MG63 (cell line): Measurements from ENCODE around the gene TBC1D10A. TPM values are rescaled to one million over a fixed set of nuclear protein-coding genes. Genes with fewer than 3 reads are reported as not detected.

Experiments used
- DNase-seq: peaks from one replicate; pipeline ENCODE4 v3.0.0-alpha.2; 2020
- H3K27me3 ChIP-seq: fragments of 250-450 bp; sonication (Bioruptor Pico); 2 replicates; pipeline ENCODE4 v1.5.1; 2020; ENCODE audit warnings: mild to moderate bottlenecking, moderate library complexity
- H3K36me3 ChIP-seq: fragments of 250-450 bp; sonication (Bioruptor Pico); 2 replicates; pipeline ENCODE4 v1.5.1; 2020; ENCODE audit warnings: mild to moderate bottlenecking, moderate library complexity
- H3K4me3 ChIP-seq: fragments of 250-450 bp; sonication (Bioruptor Pico); 2 replicates; pipeline ENCODE4 v1.5.1; 2020; ENCODE audit warnings: mild to moderate bottlenecking, moderate library complexity
- H3K9me3 ChIP-seq: fragments of 250-450 bp; sonication (Bioruptor Pico); 2 replicates; pipeline ENCODE4 v1.5.1; 2020; ENCODE audit warnings: mild to moderate bottlenecking, moderate library complexity
- total RNA-seq: library from RNA; depleted of rRNA; stranded (reverse); fragments of >200 nt; shearing (Covaris generic); gene quantifications from 2 replicates; pipeline ENCODE4 v1.2.3, GENCODE V29; 2014; ENCODE audit warnings: low replicate concordance

Gene TBC1D10A
- total RNA-seq, 1 experiment from 2014 or later: 25.7 TPM

DNA sequence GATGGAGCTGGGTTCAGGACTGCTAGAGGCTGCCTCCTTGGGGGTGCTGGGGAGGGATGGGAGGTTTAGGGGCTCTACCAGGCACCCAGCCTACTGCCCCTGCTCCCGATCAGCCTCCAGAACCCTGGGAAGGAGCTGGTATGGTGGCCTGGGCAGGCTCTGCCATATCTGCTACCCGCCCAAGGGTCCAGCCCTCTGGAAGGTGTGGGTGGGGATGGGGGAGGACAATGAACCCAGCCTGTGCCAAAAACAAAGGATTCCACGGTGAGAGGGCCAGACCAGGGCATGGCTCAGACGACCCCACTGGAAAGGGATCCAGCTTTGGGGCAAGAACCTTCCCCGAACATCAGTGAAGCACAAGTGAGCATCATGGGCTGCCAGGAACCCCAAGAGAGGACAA is 40.4 kb downstream of the TBC1D10A start:
- H3K4me3 ChIP-seq: no peak overlapping the region
- H3K27me3 ChIP-seq: no peaks in the 10 kb centered on the region
- H3K9me3 ChIP-seq: no peaks in the 10 kb centered on the region
- H3K36me3 ChIP-seq: no peaks in the 10 kb centered on the region
- no peak for DNase-seq

DNA sequence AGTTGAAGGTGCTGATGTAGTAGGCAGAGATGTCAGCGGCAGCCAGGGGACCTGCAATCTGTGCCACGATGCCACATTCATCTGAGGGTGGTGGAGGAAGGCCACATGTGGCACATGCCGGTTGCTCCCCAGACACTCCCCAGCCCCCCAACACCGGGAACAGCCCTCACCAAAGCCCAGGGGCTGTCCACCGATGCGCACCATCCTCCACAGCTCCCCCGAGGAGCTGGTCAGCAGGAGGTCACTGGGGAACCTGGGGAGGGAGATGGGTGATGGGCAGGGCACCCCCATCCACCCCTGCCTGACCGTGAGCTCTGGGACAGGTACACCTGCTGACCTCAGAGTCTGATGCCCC is 40.9 kb downstream of the TBC1D10A start:
- no peak for DNase-seq
- no peaks in the 10 kb centered on the region for H3K9me3 ChIP-seq
- H3K36me3 ChIP-seq: no peaks in the 10 kb centered on the region
- H3K4me3 ChIP-seq: no peak overlapping the region
- H3K27me3 ChIP-seq: no peaks in the 10 kb centered on the region

DNA sequence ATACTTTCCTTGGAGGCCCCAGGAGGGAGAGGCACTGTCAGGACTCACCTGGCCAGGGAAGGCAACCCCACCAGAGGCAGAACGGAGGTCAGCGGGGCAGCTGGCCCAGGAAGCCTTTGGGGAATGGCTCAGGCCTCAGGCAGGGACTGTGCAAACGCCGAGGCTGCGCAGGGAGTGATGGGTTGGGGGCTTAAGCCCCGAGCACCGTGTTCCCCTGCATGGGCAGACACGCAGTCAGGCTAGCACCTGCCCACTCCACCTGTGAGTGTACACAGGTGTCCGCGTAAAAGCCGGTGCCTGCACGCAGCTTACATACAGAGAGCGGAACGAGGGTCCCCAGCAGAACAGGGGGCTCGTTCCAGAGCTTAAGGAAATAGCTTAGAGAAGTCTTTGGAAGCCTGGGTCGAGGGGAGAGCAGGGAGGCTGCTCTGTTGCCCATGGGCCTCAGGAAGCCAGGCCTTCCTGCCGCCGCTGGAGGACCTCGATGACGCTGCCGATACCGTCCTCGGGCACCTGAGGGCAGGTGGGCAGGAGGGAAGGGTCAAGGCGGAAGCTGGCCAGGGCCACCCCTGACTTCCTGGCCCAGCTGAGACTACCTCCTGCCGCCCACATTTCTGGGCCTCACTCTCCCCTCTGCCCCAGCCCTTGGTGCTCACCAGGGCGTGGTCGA is 41.4 kb downstream of the TBC1D10A start:
- Histone ChIP-seq H3K27me3 (no peaks in the 10 kb centered on the region), H3K4me3 (no peak overlapping the region), H3K9me3 (no peaks in the 10 kb centered on the region), H3K36me3 (no peaks in the 10 kb centered on the region)
- DNase-seq: no peak

DNA sequence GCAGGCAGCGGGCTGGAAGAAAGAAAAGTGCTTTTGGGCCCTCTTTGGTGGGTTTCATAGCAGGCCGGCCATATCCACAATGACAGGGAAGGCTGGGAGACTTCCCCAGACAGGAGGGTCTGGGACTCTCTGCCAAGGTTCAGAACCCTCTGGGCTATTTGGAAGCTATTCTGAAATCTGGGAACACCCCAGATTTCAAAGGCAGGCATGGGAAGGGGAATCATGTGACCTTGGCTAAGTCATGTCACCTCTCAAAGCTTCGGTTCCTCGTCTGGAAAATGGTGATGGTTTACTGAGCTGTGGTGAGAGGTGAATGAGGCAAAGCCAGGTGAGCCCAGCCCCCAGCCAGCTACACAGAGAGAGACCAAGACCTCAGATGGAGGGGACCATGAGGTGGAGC is 42.1 kb downstream of the TBC1D10A start:
- Histone ChIP-seq H3K27me3 (no peaks in the 10 kb centered on the region), H3K4me3 (no peak overlapping the region), H3K36me3 (no peaks in the 10 kb centered on the region), H3K9me3 (no peaks in the 10 kb centered on the region)
- no peak for DNase-seq

DNA sequence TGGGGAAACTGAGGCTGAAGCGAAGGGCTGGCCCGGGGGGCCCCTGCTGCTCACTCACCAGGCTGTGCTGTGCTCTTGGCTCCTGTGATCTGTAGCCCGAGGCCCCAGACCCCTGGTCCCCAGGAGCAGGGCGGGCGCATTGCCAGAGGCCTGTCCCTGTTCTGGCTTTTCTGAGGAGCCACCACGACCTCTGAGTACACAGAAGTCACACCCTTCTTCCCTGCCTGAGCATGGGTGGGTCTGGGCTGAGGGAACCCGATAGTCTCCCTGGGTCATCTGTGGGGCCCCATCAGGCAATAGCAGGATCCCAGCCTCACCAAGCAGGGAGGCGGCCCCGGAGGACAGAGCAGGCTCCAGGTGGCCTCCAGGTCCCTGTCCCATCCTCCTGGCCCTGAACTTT is 42.6 kb downstream of the TBC1D10A start:
- no peaks in the 10 kb centered on the region for H3K27me3 ChIP-seq
- DNase-seq: no peak
- no peak overlapping the region for H3K4me3 ChIP-seq
- H3K36me3 ChIP-seq: no peaks in the 10 kb centered on the region
- no peaks in the 10 kb centered on the region for H3K9me3 ChIP-seq

DNA sequence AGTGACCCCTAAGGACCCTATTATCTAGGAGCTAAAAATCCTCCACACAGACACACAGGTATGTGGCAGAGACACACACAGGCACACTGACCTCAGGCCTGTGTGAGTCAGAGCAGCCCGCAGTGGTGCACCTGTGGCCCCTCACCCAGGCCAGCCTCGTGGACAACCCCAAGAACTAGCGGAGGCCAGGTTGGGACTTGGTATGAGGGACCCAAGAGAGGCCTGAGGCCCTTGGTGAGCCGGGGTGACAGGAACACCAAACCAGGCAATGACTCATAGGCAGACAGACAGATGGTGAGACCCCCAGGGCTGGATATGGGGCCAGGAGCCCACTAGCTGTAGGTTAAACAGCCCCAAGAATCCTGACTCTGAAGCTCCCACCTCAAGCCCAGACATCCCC is 43.4 kb downstream of the TBC1D10A start:
- DNase-seq: no peak
- Histone ChIP-seq H3K9me3 (no peaks in the 10 kb centered on the region), H3K36me3 (no peaks in the 10 kb centered on the region), H3K27me3 (no peaks in the 10 kb centered on the region), H3K4me3 (no peak overlapping the region)

DNA sequence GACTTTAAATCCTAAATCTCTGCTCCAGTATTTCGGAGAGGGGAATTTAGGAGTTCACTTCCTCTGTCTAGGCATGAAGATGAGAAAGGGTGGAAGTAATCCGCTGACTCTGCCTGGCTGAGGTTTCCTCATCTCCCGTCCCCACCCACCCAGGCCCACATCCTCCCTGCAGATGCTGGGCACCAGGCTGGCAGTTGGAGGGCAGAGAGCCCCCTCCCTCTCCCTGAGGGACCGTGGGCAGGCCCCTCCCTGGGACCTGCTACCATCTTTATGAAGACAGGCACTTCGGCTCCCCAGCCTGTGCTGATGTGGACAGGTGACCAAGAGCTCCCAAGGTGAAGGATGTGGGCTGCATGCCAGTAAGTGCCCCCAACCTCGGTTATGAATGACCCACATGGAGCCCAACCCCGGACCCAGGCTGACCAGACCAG is 44.1 kb downstream of the TBC1D10A start:
- H3K4me3 ChIP-seq: no peak overlapping the region
- no peaks in the 10 kb centered on the region for H3K36me3 ChIP-seq
- no peaks in the 10 kb centered on the region for H3K27me3 ChIP-seq
- H3K9me3 ChIP-seq: no peaks in the 10 kb centered on the region
- no peak for DNase-seq

DNA sequence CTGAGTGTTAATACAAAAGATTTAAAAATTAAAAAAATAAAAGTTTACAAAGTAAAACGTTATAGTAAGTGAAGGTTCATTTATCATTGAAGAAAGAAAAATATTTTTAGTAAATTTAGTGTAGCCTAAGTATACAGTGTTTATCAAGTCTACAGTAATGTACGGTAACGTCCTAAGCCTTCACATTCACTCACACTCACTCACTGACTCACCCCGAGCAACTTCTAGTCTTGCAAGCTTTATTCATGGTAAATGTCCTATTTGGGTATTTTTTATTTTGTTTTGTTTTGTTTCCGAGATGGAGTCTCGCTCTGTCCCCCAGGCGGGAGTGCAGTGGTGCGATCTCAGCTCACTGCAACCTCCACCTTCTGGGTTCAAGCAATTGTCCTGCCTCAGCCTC is 46.2 kb downstream of the TBC1D10A start:
- no peaks in the 10 kb centered on the region for H3K9me3 ChIP-seq
- H3K36me3 ChIP-seq: no peaks in the 10 kb centered on the region
- H3K27me3 ChIP-seq: no peaks in the 10 kb centered on the region
- no peak overlapping the region for H3K4me3 ChIP-seq
- DNase-seq: no peak

DNA sequence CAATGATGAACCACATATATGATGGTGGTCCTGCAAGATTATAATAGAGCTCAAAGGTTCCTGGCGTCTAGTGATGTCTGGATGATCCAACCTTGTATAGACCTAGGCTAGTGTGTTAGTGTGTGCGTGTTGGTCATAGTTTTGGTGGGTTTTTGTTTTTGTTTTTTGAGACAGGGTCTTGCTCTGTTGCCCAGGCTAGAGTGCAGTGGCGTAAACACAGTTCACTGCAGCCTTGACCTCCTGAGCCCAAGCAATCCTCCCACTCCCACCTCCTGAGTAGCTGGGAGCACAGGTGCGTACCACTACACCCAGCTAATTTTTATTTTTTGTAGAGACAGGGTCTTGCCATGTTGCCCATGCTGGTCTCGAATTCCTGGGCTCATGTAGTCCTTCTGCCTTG is 46.8 kb downstream of the TBC1D10A start:
- no peaks in the 10 kb centered on the region for H3K27me3 ChIP-seq
- no peak for DNase-seq
- no peak overlapping the region for H3K4me3 ChIP-seq
- H3K9me3 ChIP-seq: no peaks in the 10 kb centered on the region
- H3K36me3 ChIP-seq: no peaks in the 10 kb centered on the region

DNA sequence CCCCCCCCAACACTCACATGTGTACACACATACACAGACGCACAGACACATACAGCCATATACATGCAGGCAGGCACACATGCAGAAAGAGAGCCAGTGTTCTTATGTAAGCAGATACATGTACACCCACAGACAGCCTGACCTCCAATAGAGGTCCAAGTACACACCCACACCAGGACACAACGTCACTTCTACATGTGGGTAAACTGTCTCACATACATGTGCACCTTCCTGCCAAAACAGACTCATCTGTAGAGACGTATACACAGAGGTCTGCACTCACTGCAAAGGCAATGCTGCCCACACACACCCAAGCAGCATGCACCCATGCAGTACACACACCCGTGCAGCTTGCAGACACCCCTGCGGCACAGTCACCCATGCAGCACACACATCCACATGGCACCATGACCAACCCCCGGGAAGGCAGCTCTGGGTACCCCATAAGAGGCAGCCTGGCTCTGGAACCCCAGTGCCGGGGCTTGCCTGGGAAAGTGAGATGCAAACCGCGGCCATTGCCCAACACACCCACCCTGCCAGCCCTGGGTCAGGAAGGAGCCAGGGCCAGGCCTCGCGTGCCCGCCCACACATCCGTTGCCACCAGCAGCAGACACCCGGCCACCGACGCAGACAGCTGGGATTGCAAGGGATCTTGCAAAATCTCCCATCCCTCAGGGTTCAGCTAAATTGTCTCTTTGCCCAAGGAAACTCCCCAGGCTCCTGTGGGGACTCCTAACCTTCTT is 47.5 kb downstream of the TBC1D10A start:
- Histone ChIP-seq H3K36me3 (no peaks in the 10 kb centered on the region), H3K27me3 (no peaks in the 10 kb centered on the region), H3K4me3 (no peak overlapping the region), H3K9me3 (no peaks in the 10 kb centered on the region)
- DNase-seq: no peak

DNA sequence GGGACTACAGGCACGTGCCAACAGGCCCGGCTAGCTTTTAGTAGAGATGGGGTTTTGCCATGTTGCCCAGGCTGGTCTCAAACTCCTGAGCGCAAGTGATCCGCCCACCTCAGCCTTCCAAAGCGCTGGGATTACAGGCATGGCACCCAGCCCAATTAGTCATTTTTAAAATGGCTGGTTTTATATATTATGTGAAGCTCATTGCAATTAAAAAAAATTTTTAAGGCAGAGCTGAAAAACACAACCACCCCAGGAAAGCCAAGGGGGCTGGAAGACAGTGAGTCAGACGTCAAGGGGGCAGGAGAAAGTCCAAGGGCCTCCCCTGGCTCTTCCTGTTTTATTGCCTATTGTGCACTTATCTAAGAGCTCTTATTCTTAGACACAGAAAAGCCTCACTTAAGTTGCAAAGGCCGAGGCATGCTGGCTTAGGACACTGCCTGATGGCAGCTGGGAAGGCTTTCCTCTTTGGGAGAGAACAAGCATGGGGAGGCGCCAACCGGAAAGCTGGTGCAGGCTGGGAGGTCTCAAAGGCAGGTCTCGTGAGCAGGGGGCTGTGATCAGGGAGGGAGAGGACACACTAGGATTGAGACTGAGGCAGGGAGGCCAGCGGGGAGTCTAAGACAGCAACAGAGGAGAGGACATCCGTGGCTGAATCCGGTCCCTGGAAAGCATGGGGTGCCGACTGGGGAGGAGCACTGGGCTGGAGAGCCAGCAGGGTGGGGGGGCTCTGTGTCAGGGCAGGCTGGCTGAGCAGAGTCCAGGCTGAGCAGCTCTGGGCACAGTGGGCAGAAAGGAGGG is 49.0 kb downstream of the TBC1D10A start:
- Histone ChIP-seq H3K36me3 (no peaks in the 10 kb centered on the region), H3K9me3 (no peaks in the 10 kb centered on the region), H3K4me3 (no peak overlapping the region), H3K27me3 (no peaks in the 10 kb centered on the region)
- peak; percentile 92 for DNase-seq

DNA sequence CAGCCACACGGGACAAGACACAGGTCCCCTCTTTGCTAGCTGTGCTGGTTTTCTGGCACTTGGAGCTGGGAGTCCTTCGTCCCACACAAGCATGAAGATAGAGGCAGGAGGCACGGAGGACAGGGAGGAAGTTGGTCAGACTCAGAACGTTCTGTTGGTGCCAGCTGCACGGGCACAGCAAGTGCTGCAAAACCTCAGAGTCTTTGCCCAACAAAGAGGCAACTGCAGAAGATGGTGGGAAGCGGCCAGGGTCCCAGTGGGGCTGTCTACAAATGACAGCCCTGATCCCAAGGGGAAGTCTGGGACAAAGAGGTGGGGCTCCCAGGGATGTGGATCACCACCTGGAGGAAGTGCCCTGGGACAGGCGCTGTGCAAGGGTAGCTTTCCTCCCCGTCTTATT is 50.7 kb downstream of the TBC1D10A start:
- no peaks in the 10 kb centered on the region for H3K27me3 ChIP-seq
- H3K9me3 ChIP-seq: no peaks in the 10 kb centered on the region
- H3K4me3 ChIP-seq: no peak overlapping the region
- DNase-seq: no peak
- no peaks in the 10 kb centered on the region for H3K36me3 ChIP-seq

DNA sequence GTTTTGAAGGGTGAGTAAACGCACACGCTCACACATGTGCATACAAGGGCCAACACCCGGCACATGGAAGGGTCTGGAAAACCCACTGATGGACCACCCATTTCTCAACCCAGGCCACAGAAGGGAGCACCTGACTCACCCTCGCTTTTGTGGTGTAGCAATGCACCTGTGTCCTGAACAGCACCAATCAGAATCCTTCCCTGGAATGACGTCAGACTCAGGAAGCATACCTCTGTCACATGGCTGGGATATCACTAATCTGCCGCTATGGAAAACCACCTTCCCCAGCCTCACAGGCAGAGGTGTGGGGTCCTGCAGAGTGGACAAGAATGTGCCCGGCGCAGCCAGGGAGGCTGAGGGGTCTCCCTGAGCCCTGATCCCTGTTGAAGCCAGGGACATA is 51.1 kb downstream of the TBC1D10A start:
- Histone ChIP-seq H3K4me3 (no peak overlapping the region), H3K27me3 (no peaks in the 10 kb centered on the region), H3K36me3 (no peaks in the 10 kb centered on the region), H3K9me3 (no peaks in the 10 kb centered on the region)
- DNase-seq: no peak

DNA sequence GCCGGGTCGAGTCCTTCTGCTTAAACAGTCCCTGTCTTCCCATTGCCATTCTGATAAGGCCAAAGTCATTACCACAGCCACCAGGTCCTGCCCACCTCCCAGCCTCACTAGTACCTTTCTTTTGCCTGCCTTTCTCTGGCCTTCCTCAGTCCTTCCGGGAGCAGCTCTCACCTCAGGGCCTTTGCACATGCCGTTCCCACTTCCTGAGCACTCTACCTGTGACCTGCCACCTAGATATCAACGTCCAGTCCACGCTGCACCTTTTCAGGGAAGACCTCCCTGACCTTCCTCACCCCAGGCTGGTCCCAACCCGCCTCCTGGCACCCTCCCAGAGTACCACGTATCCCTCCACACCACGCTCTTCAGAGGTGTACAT is 52.3 kb downstream of the TBC1D10A start:
- Histone ChIP-seq H3K36me3 (no peaks in the 10 kb centered on the region), H3K4me3 (no peak overlapping the region), H3K9me3 (no peaks in the 10 kb centered on the region), H3K27me3 (no peaks in the 10 kb centered on the region)
- DNase-seq: no peak

DNA sequence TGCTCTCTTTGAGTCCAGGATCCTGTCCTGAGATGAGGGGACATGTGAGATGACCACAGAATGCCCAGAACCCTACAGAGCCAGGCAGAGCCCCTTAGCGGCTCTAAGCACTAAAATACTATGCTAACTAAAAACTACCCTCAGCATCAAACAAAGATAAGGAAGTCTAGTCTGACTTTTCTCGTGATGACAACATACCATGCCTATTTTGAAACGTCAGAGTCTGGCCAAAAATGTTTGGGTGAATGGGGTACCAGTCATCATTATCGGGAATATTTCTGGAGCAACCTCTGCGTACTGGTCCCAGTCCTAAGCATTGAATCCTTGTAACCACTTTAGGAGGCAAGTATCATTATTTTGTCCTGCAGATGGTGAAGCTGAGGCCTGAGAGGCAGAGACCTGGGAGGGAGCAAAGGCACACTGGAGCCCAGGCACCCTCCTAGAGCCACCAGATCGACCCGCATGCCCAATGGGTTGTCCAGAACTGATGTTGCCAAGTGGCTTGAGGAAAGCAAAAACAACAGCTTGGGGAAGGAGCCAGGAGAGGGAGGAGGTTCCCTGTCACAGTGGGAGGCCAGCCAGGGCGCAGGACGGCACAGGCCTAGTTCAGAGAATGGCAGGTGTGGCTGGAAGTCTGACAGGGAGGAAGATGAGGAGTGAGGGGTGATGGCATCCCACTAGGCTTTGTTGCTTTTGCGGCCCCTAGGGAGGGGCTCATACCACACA is 52.9 kb downstream of the TBC1D10A start:
- DNase-seq: no peak
- no peaks in the 10 kb centered on the region for H3K36me3 ChIP-seq

DNA sequence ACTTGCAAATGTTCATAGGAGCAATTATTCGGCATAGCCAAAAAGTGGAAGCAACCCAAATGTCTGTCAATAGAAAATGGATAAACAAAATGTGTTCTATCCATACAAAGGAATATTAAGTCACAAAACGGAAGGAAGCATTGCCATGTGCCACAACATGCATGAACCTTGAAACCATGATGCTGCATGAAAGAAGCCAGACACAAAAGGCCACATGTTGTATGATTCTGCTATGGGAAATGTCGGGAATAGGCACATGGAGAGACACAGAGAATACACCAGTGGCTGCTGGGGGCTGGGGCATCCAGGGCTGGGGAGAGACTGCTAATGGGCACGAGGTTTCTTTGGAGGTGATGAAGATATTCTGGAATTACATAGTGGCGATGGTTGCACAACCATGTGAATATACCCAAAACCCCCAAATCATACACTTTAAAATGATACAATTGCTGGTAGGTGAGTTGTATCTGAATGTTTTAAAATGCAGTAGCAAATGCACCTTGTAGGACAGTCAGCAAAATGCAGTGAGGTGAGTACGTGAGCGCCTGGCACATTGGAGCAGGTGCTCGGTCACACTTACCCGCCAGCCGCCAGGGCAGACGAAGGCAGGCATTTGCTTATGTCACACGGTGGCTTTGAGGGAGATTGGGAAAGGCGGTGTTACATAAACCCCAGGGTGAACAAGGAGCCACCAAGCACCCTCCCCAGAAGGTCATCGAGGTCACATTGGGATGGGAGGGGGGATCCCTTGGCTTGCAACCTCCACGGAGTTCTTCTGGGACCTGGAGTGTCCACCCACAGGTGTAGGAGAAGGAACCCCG is 53.8 kb downstream of the TBC1D10A start:
- no peaks in the 10 kb centered on the region for H3K9me3 ChIP-seq
- H3K4me3 ChIP-seq: no peak overlapping the region
- no peaks in the 10 kb centered on the region for H3K27me3 ChIP-seq
- H3K36me3 ChIP-seq: no peaks in the 10 kb centered on the region
- no peak for DNase-seq

More for the DNA sequence above, 52.9 kb downstream of the TBC1D10A start:
- H3K4me3 ChIP-seq: no peak overlapping the region
- H3K9me3 ChIP-seq: no peaks in the 10 kb centered on the region
- H3K27me3 ChIP-seq: no peaks in the 10 kb centered on the region
